Activated T-cell treated with anti-CD3 and anti-CD28 coated beads, Interleukin-2, amount 50 U/mL, for 72 hours (primary cell): ENCODE measurements around the gene HEPHL1. TPM values are rescaled to one million over a fixed set of nuclear protein-coding genes. Genes with fewer than 3 reads are reported as not detected.

ENCODE experiments used
- ATAC-seq, 2 donors: fragments of 150-1000 bp; cut with Tn5 transposase; replicated peaks in 1 of 2; 2 replicates each; pipeline ENCODE4 v1.10.0; 2021; ENCODE audit warnings: moderate library complexity in 2 of 2, mild to moderate bottlenecking in 1 of 2
- DNase-seq, 2 donors: peaks; one replicate each; pipeline ENCODE4 v3.0.0; 2021 to 2022; ENCODE audit warnings: mixed read lengths in 1 of 2
- H3K27ac Mint-ChIP-seq: one replicate; pipeline ENCODE4 v1.8.0; 2022; ENCODE audit warnings: mild to moderate bottlenecking, moderate library complexity, mixed read lengths
- H3K27me3 Mint-ChIP-seq: one replicate; pipeline ENCODE4 v1.8.0; 2022; ENCODE audit warnings: low read depth, mixed read lengths
- H3K36me3 Mint-ChIP-seq, 2 donors: one replicate each; pipeline ENCODE4 v1.8.0; 2022; ENCODE audit warnings: mixed read lengths in 2 of 2, mild to moderate bottlenecking in 1 of 2; ENCODE audit not compliant: insufficient read depth in 2 of 2
- H3K4me1 Mint-ChIP-seq: one replicate; pipeline ENCODE4 v1.8.0; 2022; ENCODE audit warnings: low read depth, mixed read lengths
- H3K4me3 Mint-ChIP-seq, 2 donors: one replicate each; pipeline ENCODE4 v1.8.0; 2022; ENCODE audit warnings: mild to moderate bottlenecking in 2 of 2, mixed read lengths in 2 of 2, moderate library complexity in 2 of 2
- H3K9me3 Mint-ChIP-seq, 2 donors: one replicate each; pipeline ENCODE4 v1.8.0; 2022; ENCODE audit warnings: mixed read lengths in 2 of 2
- total RNA-seq, 2 donors: library from RNA; stranded (reverse); gene quantifications; one replicate each; pipeline ENCODE4 v1.2.3, GENCODE V29; 2022

Gene HEPHL1
- total RNA-seq, 2 donors from 2014 or later = not detected

DNA sequence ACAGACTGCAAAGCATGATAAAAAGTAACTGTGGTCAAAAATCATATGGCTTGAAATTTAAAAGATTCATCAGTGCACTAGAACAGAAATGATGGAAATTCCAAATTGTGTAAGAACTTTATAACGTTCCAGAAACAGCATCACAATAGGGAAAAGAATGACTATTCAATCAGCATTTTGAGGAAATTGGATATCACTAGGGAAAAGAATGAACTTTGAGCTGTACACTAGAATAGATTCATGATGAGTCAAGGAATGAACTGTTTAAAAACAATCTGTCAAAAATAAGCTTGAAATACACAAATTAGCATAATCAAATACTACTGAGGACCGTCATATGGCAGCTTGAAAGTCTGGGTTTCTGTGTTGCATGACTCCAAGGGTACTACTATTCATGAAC is 20.5 kb upstream of the HEPHL1 start:
- no peaks in the 10 kb centered on the region for H3K4me1 Mint-ChIP-seq
- H3K27ac Mint-ChIP-seq = no peak overlapping the region
- DNase-seq (no peak), ATAC-seq (no peak)
- H3K27me3 Mint-ChIP-seq = no peaks in the 10 kb centered on the region
- H3K9me3 Mint-ChIP-seq = peaks cover 0 to 1% of the 10 kb centered on the region in 2 donors
- no peaks in the 10 kb centered on the region for H3K36me3 Mint-ChIP-seq
- no peak overlapping the region for H3K4me3 Mint-ChIP-seq

DNA sequence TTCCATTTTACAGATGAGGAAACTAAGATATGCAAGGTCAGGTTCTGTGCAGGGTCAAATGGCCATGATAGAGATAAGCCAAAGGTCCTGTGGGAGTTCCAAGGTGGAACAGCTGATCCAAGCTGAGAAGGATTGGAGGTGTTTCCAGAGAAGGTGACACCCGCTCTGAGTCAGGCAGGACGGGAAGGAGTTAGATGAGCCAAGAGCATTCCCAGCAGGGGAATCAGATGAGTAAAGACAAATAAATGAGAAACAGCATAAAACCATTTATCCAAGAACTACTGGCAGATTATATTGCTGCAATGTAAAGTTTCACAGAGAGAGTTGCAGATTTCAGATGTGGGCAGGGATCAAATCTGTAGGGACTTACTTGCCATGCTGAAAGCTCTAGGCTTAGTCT is 18.9 kb upstream of the HEPHL1 start:
- no peaks in the 10 kb centered on the region for H3K36me3 Mint-ChIP-seq
- H3K4me3 Mint-ChIP-seq = no peak overlapping the region
- peaks cover 0 to 1% of the 10 kb centered on the region in 2 donors for H3K9me3 Mint-ChIP-seq
- ATAC-seq (no peak), DNase-seq (no peak)
- H3K27ac Mint-ChIP-seq = no peak overlapping the region
- H3K27me3 Mint-ChIP-seq = no peaks in the 10 kb centered on the region
- H3K4me1 Mint-ChIP-seq = no peaks in the 10 kb centered on the region

DNA sequence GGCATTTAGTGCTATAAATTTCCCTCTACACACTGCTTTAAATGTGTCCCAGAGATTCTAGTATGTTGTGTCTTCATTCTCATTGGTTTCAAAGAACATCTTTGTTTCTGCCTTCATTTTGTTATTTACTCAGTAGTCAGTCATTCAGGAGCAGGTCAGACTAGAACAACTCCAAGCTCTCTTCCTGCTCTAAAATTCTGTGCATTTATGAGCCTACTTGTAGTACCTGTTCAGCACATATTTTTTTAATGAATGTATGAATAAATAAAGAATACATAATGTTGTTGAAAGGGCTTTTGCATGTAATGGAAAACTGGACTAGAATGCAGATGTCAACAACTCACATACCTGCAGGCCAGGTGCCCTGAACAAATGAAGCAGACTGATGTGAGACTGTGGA is 13.7 kb upstream of the HEPHL1 start:
- ATAC-seq (no peak), DNase-seq (no peak)
- peaks cover 8% of the 10 kb centered on the region for H3K27me3 Mint-ChIP-seq
- no peaks in the 10 kb centered on the region for H3K36me3 Mint-ChIP-seq
- no peak overlapping the region for H3K4me3 Mint-ChIP-seq
- H3K27ac Mint-ChIP-seq = no peak overlapping the region
- no peaks in the 10 kb centered on the region for H3K4me1 Mint-ChIP-seq
- peaks cover 0 to 2% of the 10 kb centered on the region in 2 donors for H3K9me3 Mint-ChIP-seq

DNA sequence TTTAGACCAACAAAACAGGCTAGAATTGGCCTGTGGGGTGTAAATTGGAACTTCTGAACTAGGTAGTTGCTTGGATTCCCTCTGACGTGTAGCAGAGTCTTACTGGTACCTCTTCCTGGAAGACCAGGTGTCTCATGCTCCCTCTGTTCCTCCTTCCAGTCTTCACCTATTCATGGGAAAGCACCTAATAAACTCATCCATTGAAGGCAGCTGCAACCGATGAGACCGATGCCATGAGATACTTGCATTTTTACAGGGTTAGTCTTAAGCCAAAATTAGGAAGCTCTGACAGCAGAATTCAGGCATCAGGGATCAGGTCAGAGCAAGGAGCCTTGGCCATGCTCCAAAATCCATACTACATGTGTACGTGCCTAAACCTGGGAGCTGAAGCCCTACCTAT is 13.2 kb upstream of the HEPHL1 start:
- DNase-seq = no peak
- Mint-ChIP-seq H3K27ac (no peak overlapping the region), H3K4me3 (no peak overlapping the region), H3K36me3 (no peaks in the 10 kb centered on the region), H3K9me3 (peaks cover 0 to 2% of the 10 kb centered on the region in 2 donors), H3K27me3 (peaks cover 8% of the 10 kb centered on the region), H3K4me1 (no peaks in the 10 kb centered on the region)
- ATAC-seq = no peak

DNA sequence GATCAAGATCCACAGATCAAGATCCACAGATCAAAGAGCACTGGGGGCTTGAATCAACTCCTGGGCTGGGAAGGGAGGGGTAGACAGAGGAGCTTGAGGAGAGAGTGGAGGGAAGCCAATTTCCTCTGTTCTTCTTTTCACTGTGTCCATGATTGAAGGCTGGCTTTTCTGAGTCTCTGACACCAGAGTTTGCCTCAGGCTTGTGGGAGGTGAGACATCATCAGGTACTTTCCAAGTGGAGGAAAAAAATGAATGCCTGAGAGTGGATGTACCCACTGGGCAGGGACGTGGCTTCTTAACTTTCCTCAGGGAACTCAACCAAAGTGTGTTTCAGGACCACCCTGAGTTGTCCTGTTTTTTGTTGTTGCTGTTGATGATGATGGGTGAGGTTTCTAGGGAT is 11.0 kb upstream of the HEPHL1 start:
- DNase-seq (no peak), ATAC-seq (no peak)
- Mint-ChIP-seq H3K36me3 (no peaks in the 10 kb centered on the region), H3K4me1 (no peaks in the 10 kb centered on the region), H3K27ac (no peak overlapping the region), H3K4me3 (no peak overlapping the region), H3K27me3 (peaks cover 8% of the 10 kb centered on the region), H3K9me3 (peaks cover 0 to 3% of the 10 kb centered on the region in 2 donors)

DNA sequence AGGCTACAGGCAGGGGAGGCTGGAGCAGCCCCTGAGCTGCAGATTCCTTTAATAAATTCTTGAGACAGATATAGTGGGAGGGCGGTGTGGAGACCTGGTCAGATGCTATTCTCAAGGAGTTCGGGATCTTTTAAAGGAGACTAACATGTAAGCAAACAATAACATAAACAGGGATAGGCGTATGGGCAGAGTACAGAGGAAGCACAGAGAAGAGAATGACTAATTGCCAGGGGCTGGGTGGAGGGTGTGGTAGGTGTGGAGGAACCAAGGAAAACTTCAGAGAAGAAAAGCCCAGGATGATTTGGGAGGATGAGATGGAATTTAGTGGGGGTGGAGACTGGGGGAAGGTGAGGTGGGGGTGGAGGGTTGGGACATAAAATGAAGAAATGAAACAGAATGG is 9.7 kb upstream of the HEPHL1 start:
- no peak overlapping the region for H3K27ac Mint-ChIP-seq
- DNase-seq = no peak
- no peak for ATAC-seq
- H3K9me3 Mint-ChIP-seq = peaks cover 0 to 7% of the 10 kb centered on the region in 2 donors
- no peak overlapping the region for H3K4me3 Mint-ChIP-seq
- H3K4me1 Mint-ChIP-seq = no peaks in the 10 kb centered on the region
- H3K36me3 Mint-ChIP-seq = no peaks in the 10 kb centered on the region
- H3K27me3 Mint-ChIP-seq = peaks cover 8% of the 10 kb centered on the region

DNA sequence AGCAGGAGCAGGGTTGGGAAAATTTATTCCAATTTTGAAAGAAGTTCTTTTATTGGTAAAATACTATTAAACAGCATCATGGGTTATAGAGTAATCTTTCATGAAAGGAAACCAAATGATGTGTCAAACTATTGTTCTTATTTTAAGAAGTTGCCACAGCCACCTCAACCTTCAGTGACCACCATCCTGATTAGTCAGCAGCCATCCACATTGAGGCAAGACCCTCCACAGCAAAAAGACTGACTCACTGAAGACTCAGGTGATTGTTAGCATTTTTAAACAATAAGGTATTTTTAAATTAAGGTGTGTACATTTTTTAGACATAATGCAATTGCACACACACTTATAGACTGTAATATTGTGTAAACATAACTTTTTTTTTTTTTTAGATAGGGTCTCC is 3.7 kb upstream of the HEPHL1 start:
- Mint-ChIP-seq H3K9me3 (peaks cover 0 to 5% of the 10 kb centered on the region in 2 donors), H3K27me3 (no peaks in the 10 kb centered on the region), H3K36me3 (no peaks in the 10 kb centered on the region), H3K27ac (no peak overlapping the region), H3K4me1 (no peaks in the 10 kb centered on the region), H3K4me3 (no peak overlapping the region)
- ATAC-seq (no peak), DNase-seq (no peak)

DNA sequence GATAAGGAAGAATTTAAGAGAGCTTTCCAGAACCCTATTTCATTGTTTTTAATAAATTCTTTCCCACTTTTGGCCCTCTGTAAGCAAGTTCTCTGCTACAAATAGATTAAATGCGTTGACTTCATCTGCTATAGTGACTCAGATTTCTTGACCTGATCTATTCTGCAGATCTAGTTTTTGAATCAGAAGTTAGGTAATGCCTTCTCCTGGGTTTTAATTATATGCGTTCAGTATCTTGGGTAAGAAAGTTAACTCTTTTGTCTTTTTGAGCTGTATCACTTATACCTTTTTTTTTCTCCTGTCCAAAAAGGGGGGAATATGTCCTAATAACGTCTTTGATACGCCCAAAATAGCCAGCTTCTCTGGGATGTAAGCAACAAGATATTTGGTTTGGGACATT is 2.4 kb upstream of the HEPHL1 start:
- Mint-ChIP-seq H3K36me3 (no peaks in the 10 kb centered on the region), H3K27ac (no peak overlapping the region), H3K27me3 (no peaks in the 10 kb centered on the region), H3K9me3 (peaks cover 0 to 5% of the 10 kb centered on the region in 2 donors), H3K4me3 (no peak overlapping the region), H3K4me1 (no peaks in the 10 kb centered on the region)
- no peak for ATAC-seq
- no peak for DNase-seq

DNA sequence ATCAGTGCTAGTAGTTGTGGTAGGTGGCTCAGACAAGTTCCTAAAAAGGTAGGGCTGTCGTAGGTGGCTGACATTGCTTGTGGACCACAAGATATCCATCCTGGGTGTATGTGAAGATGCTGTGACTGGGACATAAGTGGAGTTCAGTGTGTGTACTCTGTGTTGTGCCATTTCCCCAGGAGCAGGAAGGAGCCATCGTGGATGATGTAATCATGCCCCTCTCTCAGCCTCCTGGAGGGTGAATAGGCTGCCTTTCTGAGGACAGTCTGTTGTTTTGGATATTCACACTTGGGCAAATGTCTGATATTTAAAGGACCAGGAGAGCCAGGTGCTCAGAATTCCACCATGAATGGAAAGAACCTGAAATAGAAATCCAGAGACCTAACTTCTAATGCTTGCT is 2.7 kb downstream of the HEPHL1 start:
- no peak for DNase-seq
- H3K9me3 Mint-ChIP-seq = peaks cover 2 to 3% of the 10 kb centered on the region in 2 donors
- ATAC-seq = no peak
- H3K4me3 Mint-ChIP-seq = no peak overlapping the region
- H3K36me3 Mint-ChIP-seq = peaks cover 0 to 1% of the 10 kb centered on the region in 2 donors
- H3K27me3 Mint-ChIP-seq = peaks cover 6% of the 10 kb centered on the region
- H3K27ac Mint-ChIP-seq = no peak overlapping the region
- no peaks in the 10 kb centered on the region for H3K4me1 Mint-ChIP-seq

DNA sequence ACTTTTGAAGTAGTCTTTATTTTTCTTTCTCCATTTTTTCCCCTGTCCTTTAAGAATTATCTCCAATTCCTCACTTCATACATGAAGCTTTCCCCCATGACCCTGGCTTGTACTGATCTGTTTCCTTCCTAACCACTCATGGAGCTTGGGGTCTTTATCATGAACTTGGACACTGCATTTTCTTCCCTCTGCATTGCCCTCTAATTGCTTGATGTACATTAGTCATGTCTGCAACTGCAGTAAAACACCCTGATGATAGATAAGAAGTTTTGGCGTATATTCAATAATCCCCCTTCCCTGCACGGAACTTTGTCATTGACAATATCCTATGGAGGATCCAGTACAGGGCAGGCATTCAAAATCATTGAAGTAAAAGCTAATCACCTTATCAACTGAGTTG is 3.4 kb downstream of the HEPHL1 start:
- H3K4me3 Mint-ChIP-seq = no peak overlapping the region
- peaks cover 0 to 1% of the 10 kb centered on the region in 2 donors for H3K36me3 Mint-ChIP-seq
- no peaks in the 10 kb centered on the region for H3K4me1 Mint-ChIP-seq
- DNase-seq (no peak), ATAC-seq (no peak)
- H3K27me3 Mint-ChIP-seq = peaks cover 6% of the 10 kb centered on the region
- H3K27ac Mint-ChIP-seq = no peak overlapping the region
- peaks cover 2 to 3% of the 10 kb centered on the region in 2 donors for H3K9me3 Mint-ChIP-seq

DNA sequence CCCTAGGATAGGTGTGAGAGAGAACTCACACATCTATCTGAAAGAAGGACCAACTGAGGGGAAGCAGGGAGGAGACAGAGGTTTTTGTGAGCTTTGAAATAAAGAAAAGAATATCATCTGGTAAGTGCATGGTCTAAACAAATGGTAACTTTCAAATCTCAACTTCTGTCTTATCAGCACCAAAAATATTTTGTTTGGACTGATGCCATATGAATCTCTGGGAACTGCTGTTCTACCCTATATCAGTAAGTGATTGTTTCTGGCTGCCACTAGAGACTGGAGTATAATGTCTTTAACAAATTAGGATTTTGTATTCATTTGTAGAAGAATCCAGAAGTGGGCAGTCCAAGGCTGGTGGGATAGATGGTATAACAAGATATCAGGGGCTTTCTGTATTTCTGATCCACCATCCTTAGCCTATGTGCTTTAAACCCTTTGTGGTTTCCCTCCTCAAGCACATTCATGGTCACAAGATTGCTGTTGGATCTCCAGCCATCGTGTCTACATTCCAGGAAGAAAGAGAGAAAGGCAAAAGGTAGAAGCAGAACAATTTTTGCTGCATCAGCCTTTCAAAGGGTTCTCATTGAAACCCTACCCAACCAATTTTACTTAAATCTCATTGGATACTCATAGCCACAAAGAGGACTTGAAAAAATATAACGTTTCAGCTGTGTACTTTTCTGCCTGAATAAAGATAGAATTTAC is 4.7 kb downstream of the HEPHL1 start:
- no peak for ATAC-seq
- Mint-ChIP-seq H3K27me3 (peaks cover 6% of the 10 kb centered on the region), H3K9me3 (peaks cover 2 to 3% of the 10 kb centered on the region in 2 donors), H3K27ac (no peak overlapping the region), H3K36me3 (peaks cover 0 to 1% of the 10 kb centered on the region in 2 donors), H3K4me1 (no peaks in the 10 kb centered on the region), H3K4me3 (no peak overlapping the region)
- no peak for DNase-seq

DNA sequence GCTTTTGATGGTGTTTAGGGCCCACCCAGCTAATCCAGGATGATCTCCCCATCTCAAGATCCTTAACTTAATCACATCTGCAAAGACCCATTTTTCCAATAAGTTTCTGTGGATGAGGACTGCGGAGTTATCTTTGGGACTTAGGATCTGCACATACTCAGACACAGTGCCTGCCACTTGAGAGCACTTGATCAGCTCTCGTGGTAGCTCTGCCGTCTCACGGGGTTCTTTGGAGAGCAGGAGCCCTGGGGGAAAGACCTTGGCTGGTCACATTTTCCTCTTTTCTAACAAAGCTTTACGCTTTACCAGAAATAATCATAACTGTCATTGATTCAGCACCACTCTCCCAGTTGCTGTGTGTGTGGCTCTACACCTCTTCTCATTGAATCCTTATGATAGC is 6.1 kb downstream of the HEPHL1 start:
- no peak for DNase-seq
- Mint-ChIP-seq H3K9me3 (peaks cover 2 to 3% of the 10 kb centered on the region in 2 donors), H3K36me3 (peaks cover 0 to 1% of the 10 kb centered on the region in 2 donors), H3K4me3 (no peak overlapping the region), H3K4me1 (no peaks in the 10 kb centered on the region), H3K27me3 (peaks cover 6% of the 10 kb centered on the region), H3K27ac (no peak overlapping the region)
- ATAC-seq = no peak

DNA sequence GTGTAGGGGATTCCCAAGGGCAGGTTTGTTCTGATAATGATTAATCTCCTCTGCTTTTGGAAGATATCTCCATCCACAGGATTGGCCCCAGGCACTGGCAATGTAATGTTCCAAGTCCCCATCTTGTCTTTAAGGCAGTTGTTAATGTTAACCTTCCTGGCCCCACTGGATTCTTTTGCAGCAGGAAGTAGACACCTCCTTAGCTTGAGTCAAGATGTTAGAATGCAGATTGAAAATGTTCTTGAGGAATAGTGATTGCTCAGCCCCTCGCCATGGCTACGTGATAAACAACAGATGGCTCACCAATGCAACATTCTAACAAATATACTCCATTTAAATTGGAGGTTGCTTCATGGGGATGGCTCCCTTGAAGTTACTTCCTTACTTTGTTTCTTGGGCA is 7.3 kb downstream of the HEPHL1 start:
- Mint-ChIP-seq H3K9me3 (peaks cover 2 to 3% of the 10 kb centered on the region in 2 donors), H3K27ac (no peak overlapping the region), H3K4me3 (no peak overlapping the region), H3K27me3 (peaks cover 6% of the 10 kb centered on the region), H3K36me3 (peaks cover 0 to 1% of the 10 kb centered on the region in 2 donors), H3K4me1 (no peaks in the 10 kb centered on the region)
- DNase-seq (no peak), ATAC-seq (no peak)

DNA sequence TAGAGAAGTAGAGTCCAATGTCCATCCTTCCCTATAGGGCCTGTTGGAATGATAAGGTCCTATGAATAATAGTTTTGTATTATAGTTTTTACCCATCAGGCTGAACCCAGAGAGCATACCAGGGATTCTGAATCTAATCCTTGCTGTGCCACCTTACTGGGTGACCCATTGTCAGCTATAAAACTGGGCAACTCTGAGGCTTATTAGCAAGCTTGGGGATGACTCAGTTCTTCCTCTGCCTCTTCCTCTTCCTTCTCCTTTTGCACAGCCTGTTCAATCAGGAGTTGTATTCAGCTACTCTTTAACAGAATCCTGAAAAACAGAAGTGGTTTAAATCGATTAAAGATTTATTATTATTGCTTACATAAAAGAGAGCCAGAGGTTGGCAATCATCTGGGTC is 8.9 kb downstream of the HEPHL1 start:
- H3K4me1 Mint-ChIP-seq = no peaks in the 10 kb centered on the region
- H3K27ac Mint-ChIP-seq = no peak overlapping the region
- H3K36me3 Mint-ChIP-seq = peaks cover 0 to 1% of the 10 kb centered on the region in 2 donors

More for the DNA sequence above, 8.9 kb downstream of the HEPHL1 start:
- DNase-seq (no peak), ATAC-seq (no peak)
- Mint-ChIP-seq H3K9me3 (peaks cover 2 to 5% of the 10 kb centered on the region in 2 donors), H3K4me3 (no peak overlapping the region), H3K27me3 (peaks cover 6% of the 10 kb centered on the region)
